OCI-LY3 (cell line): ENCODE measurements around the gene TMEM91.

Experiments
- H2AFZ ChIP-seq: fragments of 200-600, 300-600 bp; shearing (Covaris generic); 2 replicates; pipeline ENCODE4 v1.6.0; 2014; ENCODE audit warnings: antibody characterized with exemption, low read depth, low read length
- H3K27ac ChIP-seq: fragments of 200-600, 300-600 bp; sonication (generic); 2 replicates; pipeline ENCODE4 v1.5.1; 2014; ENCODE audit warnings: mild to moderate bottlenecking, low read length, moderate library complexity, mixed read lengths
- H3K27me3 ChIP-seq: fragments of 200-600, 300-600 bp; sonication (generic); 2 replicates; pipeline ENCODE4 v1.6.1; 2014; ENCODE audit warnings: low read depth, low read length, mixed read lengths
- H3K36me3 ChIP-seq: fragments of 200-600, 300-600 bp; sonication (generic); replicated peaks from 2 replicates; pipeline ENCODE3; 2014; ENCODE audit warnings: low read depth, low read length, mixed read lengths
- H3K4me1 ChIP-seq: fragments of 300-600, 200-600 bp; sonication (generic); 2 replicates; pipeline ENCODE4 v1.6.1; 2014; ENCODE audit warnings: low read length, mixed read lengths
- H3K4me2 ChIP-seq: fragments of 200-600, 300-600 bp; sonication (generic); 2 replicates; pipeline ENCODE4 v1.6.1; 2014; ENCODE audit warnings: low read length, mixed read lengths
- H3K4me3 ChIP-seq: fragments of 300-600, 200-600 bp; sonication (generic); 2 replicates; pipeline ENCODE4 v1.5.1; 2014; ENCODE audit warnings: antibody characterized with exemption, mild to moderate bottlenecking, low read length, moderate library complexity
- H3K79me2 ChIP-seq: fragments of 300-600, 200-600 bp; shearing (Covaris generic); 2 replicates; pipeline ENCODE4 v1.6.1; 2014; ENCODE audit warnings: mild to moderate bottlenecking, low read length, mixed read lengths
- H3K9ac ChIP-seq: fragments of 300-600, 200-600 bp; shearing (Covaris generic); 2 replicates; pipeline ENCODE4 v1.6.0; 2014; ENCODE audit warnings: mild to moderate bottlenecking, low read length, moderate library complexity
- H3K9me3 ChIP-seq: fragments of 200-600, 300-600 bp; shearing (Covaris generic); 2 replicates; pipeline ENCODE4 v1.6.1; 2014; ENCODE audit warnings: low read length, mixed read lengths; ENCODE audit not compliant: insufficient read depth
- H4K20me1 ChIP-seq: fragments of 200-600, 300-600 bp; sonication (generic); 2 replicates; pipeline ENCODE4 v1.6.1; 2016; ENCODE audit warnings: low read length, mixed read lengths; ENCODE audit not compliant: insufficient read depth
- CTCF ChIP-seq: fragments of 200-600, 300-600 bp; sonication (generic); IDR thresholded peaks from 2 replicates; pipeline ENCODE4 v1.5.1; 2014; ENCODE audit warnings: antibody characterized with exemption, low read length, low read depth
- EZH2phosphoT487 ChIP-seq: fragments of 200-600 bp; shearing (Covaris generic); IDR thresholded peaks from 2 replicates; pipeline ENCODE4 v1.6.1; 2018; ENCODE audit warnings: antibody characterized with exemption, mixed run types, low read depth

The TMEM91 gene

GRCh38 chr19:41376241-41376997, at the start of gene TMEM91:
TMEM91 (plus strand) TSS chr19:41376533; CDS start chr19:41378310, 1,777 bp downstream.
- no peaks in the 10 kb centered on the region; the same call in 1 of the 2 replicates for H3K79me2 ChIP-seq
- peaks cover 8% of the 10 kb centered on the region for H3K4me1 ChIP-seq
- H3K27ac ChIP-seq = no peak within 1 kb of the TSS
- no peaks in the 10 kb centered on the region for H3K9me3 ChIP-seq
- TF ChIP-seq EZH2phosphoT487 (no peak), CTCF (no peak)
- H3K9ac ChIP-seq = no peak within 1 kb of the TSS
- H3K27me3 ChIP-seq = no peaks in the 10 kb centered on the region
- no peak within 1 kb of the TSS for H2AFZ ChIP-seq
- H3K4me2 ChIP-seq = no peak within 1 kb of the TSS
- no peak within 1 kb of the TSS for H3K4me3 ChIP-seq
- H3K36me3 ChIP-seq = no peaks in the 10 kb centered on the region
- H4K20me1 ChIP-seq = no peaks in the 10 kb centered on the region

DNA sequence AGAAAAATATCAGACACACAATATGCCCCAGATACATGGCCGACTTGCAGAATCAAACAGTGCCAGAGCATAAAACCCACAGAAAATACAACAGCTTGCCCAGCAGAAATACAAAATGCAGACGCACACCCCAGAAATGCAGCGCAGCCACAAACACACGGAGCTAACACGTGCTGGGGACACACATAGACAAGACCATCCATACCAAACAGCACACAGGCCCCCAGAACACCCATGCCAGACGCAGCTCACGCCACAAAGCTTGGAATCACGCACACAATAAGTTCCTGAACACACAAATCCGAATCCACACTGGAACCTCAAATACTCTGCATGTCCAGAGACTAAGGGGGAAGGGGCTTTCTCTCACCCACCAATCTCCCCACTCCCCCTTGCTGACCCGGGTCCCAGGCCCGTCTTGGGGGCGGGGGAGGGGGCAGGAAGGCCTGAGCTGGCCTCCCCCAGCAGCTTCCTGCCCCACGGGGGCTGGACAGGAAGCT, 49.2 kb upstream of the TMEM91 start:
- Histone ChIP-seq H2AFZ (no peak overlapping the region), H3K9me3 (no peaks in the 10 kb centered on the region), H3K4me1 (peaks cover 32% of the 10 kb centered on the region), H3K4me3 (no peak overlapping the region), H3K9ac (no peak overlapping the region), H3K36me3 (peaks cover 59% of the 10 kb centered on the region), H3K27ac (peak overlapping the region; percentile 21; the same call in 1 of the 2 replicates), H4K20me1 (peaks cover 39% of the 10 kb centered on the region), H3K4me2 (peak overlapping the region; percentile 43; the same call in 1 of the 2 replicates), H3K79me2 (peaks cover 37% of the 10 kb centered on the region), H3K27me3 (no peaks in the 10 kb centered on the region)
- no peak for TF ChIP-seq EZH2phosphoT487
- TF ChIP-seq CTCF = no peak

DNA sequence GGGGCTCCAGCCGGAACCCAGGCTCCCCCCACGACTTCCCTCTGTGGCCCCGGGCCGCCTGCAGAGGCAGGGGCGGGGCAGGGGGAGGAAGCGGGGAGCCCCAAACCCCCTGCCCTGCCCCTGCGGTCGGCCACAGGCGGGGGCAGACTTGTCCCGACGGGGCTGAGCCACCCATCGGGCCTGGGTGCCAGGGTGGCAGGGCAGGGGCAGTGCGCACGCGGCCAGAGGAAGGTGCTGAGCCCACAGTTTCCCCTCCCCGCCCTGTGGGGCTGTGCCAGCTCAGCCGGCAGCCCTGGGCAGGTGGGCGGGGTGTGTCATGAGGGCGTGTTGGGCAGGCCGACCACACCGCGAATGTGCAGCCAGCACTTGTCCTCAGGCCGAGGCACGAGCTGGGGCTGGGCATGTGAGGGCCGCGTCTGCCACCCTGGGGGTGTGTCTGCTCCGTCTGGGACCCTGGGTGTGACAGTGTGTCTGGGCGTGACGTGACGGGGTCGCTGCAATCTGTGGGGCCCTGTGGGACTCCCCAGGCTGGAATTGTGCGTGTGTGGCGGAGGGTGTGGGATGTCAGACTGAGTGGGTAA, 48.7 kb upstream of the TMEM91 start:
- Histone ChIP-seq H3K27me3 (no peaks in the 10 kb centered on the region), H3K4me3 (peak overlapping the region; percentile 16; the same call in 1 of the 2 replicates), H2AFZ (no peak overlapping the region), H3K9me3 (no peaks in the 10 kb centered on the region), H3K4me1 (peaks cover 32% of the 10 kb centered on the region), H3K79me2 (peaks cover 39% of the 10 kb centered on the region), H3K4me2 (peak overlapping the region; percentile 43), H4K20me1 (peaks cover 41% of the 10 kb centered on the region), H3K9ac (no peak overlapping the region), H3K36me3 (peaks cover 59% of the 10 kb centered on the region), H3K27ac (peak overlapping the region; percentile 21; the same call in 1 of the 2 replicates)
- TF ChIP-seq CTCF = no peak
- no peak for TF ChIP-seq EZH2phosphoT487

- Histone ChIP-seq H2AFZ (no peak overlapping the region), H3K27ac (peak overlapping the region; percentile 16), H3K9ac (no peak overlapping the region), H3K4me1 (peaks cover 32% of the 10 kb centered on the region), H4K20me1 (peaks cover 41% of the 10 kb centered on the region), H3K9me3 (no peaks in the 10 kb centered on the region), H3K4me2 (peak overlapping the region; percentile 43), H3K36me3 (peaks cover 61% of the 10 kb centered on the region), H3K4me3 (no peak overlapping the region), H3K27me3 (no peaks in the 10 kb centered on the region), H3K79me2 (peaks cover 39% of the 10 kb centered on the region)
- TF ChIP-seq CTCF (no peak), EZH2phosphoT487 (no peak)
Observed at GRCh38 chr19:41328157-41328841, 48.0 kb upstream of the TMEM91 start.
